Breast epithelium (tissue), 4 donors: ENCODE measurements around the gene LRRC4C. TPM values are rescaled to one million over a fixed set of nuclear protein-coding genes. Genes with fewer than 3 reads are reported as not detected.

Source experiments
- DNase-seq, 2 donors: peaks; one replicate each; pipeline ENCODE4 v3.0.0-alpha.2; 2019; ENCODE audit warnings: low spot score in 2 of 2
- H3K27ac ChIP-seq, 2 donors: fragments of 200-600 bp; sonication (generic) in 1 of 2; one replicate each; pipeline ENCODE4 v1.5.1; 2016 to 2019; ENCODE audit warnings: mild to moderate bottlenecking in 1 of 2
- H3K27me3 ChIP-seq, 2 donors: fragments of 200-600 bp; sonication (generic) in 1 of 2; one replicate each; pipeline versions ENCODE4 v1.5.1 to v1.6.0; 2017 to 2019; ENCODE audit warnings: control low read depth in 1 of 2, mild to moderate bottlenecking in 1 of 2
- H3K36me3 ChIP-seq: fragments of 200-600 bp; one replicate; pipeline ENCODE4 v1.5.1; 2019
- H3K4me1 ChIP-seq, 2 donors: fragments of 200-600 bp; sonication (generic); one replicate each; pipeline ENCODE4 v1.5.1; 2016 to 2019; ENCODE audit warnings: control low read depth in 1 of 2
- H3K4me3 ChIP-seq, 3 donors: fragments of 200-600 bp; sonication (generic); 1 replicate in 2 of 3; 2 replicates in 1 of 3; pipeline ENCODE4 v1.5.1; 2016 to 2019; ENCODE audit warnings: mild to moderate bottlenecking in 3 of 3, moderate library complexity in 2 of 3
- H3K9me3 ChIP-seq, 2 donors: fragments of 200-600 bp; sonication (generic) in 1 of 2; one replicate each; pipeline ENCODE4 v1.5.1; 2016 to 2019; ENCODE audit warnings: control low read depth in 1 of 2
- POLR2A ChIP-seq: fragments of 450-650 bp; IDR thresholded peaks from one replicate; pipeline ENCODE4 v1.6.1; 2016; ENCODE audit warnings: antibody characterized with exemption, mild to moderate bottlenecking, moderate library complexity
- POLR2AphosphoS5 ChIP-seq, 3 donors: sonication (generic); formaldehyde crosslinking; IDR thresholded peaks; one replicate each; pipeline ENCODE4 v1.6.1; 2017; ENCODE audit warnings: antibody characterized with exemption in 3 of 3
- intact Hi-C: fragments of 100-400 bp; cut with DNase I; formaldehyde crosslinking; loops from one replicate; pipeline ENCODE4 v1.15.1; 2023; ENCODE audit warnings: low total_unique reads
- total RNA-seq, 3 donors: library from RNA; depleted of rRNA; stranded (reverse); fragments of >200 nt; gene quantifications; one replicate each; pipeline ENCODE4 v1.1.0, GENCODE V29; 2016
- TF ChIP-seq, protein P1 (sequence below), 3 donors: fragments of 450-650 bp; IDR thresholded peaks; one replicate each; pipeline ENCODE4 v1.5.1; 2016 to 2017; ENCODE audit warnings: antibody characterized with exemption in 3 of 3, mild to moderate bottlenecking in 3 of 3, moderate library complexity in 3 of 3

Gene LRRC4C
- total RNA-seq, 3 donors from 2014 or later, result 2.9 to 15.4 (median 6.6) TPM

DNA sequence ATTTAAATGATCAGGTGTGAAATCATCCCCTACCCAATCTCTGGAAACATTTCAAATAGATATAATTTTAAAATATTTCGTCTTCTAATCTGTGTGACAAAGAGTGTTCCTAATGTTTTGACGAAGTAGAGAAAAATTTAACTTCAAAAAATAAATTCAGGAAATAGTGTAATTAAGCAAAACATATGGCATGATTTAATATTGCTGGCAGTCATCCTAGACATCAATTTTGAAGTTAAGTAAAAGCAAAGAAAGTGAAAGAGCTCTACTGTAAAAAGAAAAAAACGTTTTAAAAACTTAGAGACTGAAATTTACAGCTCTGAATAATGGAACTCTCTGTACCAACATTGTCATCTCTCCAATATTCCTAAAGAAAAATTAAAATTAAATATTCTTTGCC, 1062.3 kb downstream of the LRRC4C start:
- Histone ChIP-seq H3K27ac (no peak overlapping the region), H3K4me3 (no peak overlapping the region), H3K27me3 (no peaks in the 10 kb centered on the region), H3K36me3 (no peaks in the 10 kb centered on the region), H3K9me3 (no peaks in the 10 kb centered on the region), H3K4me1 (no peaks in the 10 kb centered on the region)
- DNase-seq, result no peak
- TF ChIP-seq POLR2AphosphoS5 (IDR thresholded peaks at IDR 0.05) (no peak), POLR2A (no peak)
- TF ChIP-seq, protein P1, sequence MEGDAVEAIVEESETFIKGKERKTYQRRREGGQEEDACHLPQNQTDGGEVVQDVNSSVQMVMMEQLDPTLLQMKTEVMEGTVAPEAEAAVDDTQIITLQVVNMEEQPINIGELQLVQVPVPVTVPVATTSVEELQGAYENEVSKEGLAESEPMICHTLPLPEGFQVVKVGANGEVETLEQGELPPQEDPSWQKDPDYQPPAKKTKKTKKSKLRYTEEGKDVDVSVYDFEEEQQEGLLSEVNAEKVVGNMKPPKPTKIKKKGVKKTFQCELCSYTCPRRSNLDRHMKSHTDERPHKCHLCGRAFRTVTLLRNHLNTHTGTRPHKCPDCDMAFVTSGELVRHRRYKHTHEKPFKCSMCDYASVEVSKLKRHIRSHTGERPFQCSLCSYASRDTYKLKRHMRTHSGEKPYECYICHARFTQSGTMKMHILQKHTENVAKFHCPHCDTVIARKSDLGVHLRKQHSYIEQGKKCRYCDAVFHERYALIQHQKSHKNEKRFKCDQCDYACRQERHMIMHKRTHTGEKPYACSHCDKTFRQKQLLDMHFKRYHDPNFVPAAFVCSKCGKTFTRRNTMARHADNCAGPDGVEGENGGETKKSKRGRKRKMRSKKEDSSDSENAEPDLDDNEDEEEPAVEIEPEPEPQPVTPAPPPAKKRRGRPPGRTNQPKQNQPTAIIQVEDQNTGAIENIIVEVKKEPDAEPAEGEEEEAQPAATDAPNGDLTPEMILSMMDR (IDR thresholded peaks at IDR 0.05), result no peak
- intact Hi-C loops, result no loop called here

DNA sequence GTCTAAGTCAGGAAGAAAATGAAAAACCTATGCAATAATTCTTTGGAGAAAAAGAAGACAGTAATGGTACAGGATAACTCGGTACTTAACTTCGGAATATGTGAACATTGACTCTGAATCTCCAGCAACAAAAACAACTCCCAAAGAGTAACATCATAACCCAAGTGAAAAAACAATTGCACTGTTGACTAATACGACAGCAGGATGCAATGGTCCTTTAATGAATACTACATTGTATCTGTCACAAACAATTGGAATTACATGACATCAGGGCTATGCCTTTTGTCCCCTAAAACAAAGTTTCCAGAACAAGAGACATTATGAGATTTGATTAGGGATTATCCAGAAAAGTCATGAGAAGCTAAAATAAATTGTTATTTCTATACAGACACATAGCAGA, 1065.9 kb downstream of the LRRC4C start:
- intact Hi-C loops, result loop anchor here (5.0 kb wide), 1 partner anchor 596 kb away; no protein-coding TSS in a partner anchor

DNA sequence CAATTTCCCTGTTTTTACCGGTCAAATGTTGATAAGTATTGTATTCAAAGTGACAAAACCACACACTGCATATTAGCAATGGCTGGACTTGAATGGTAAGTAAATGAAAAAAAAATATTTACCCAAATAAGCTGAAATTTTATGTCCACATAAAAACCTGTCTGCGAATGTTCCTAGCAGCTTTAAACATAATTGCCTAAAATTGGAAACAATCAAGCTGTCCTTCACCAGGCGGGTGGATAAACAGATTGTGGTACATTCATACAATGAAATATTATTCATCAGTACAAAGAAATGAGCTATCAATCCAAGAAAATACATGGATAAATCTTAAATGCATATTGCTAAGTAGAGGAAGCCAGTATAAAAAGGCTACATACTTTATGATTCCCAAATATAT, 1067.8 kb downstream of the LRRC4C start:
- H3K9me3 ChIP-seq, result no peaks in the 10 kb centered on the region
- no peaks in the 10 kb centered on the region for H3K4me1 ChIP-seq
- DNase-seq, result no peak
- intact Hi-C loops, result loop anchor here (5.0 kb wide), 1 partner anchor 594 kb away; no protein-coding TSS in a partner anchor
- no peak overlapping the region for H3K4me3 ChIP-seq
- no peak overlapping the region for H3K27ac ChIP-seq
- no peaks in the 10 kb centered on the region for H3K27me3 ChIP-seq
- TF ChIP-seq, protein P1 (IDR thresholded peaks at IDR 0.05), result no peak
- no peak for TF ChIP-seq POLR2A
- no peak for TF ChIP-seq POLR2AphosphoS5 (IDR thresholded peaks at IDR 0.05)
- H3K36me3 ChIP-seq, result no peaks in the 10 kb centered on the region

More for the DNA sequence above, 1065.9 kb downstream of the LRRC4C start:
- TF ChIP-seq POLR2A, result no peak
- no peak for TF ChIP-seq POLR2AphosphoS5 (IDR thresholded peaks at IDR 0.05)
- TF ChIP-seq, protein P1 (IDR thresholded peaks at IDR 0.05), result no peak
- H3K4me3 ChIP-seq, result no peak overlapping the region
- H3K9me3 ChIP-seq, result no peaks in the 10 kb centered on the region
- no peak overlapping the region for H3K27ac ChIP-seq
- H3K36me3 ChIP-seq, result no peaks in the 10 kb centered on the region
- H3K4me1 ChIP-seq, result no peaks in the 10 kb centered on the region
- no peaks in the 10 kb centered on the region for H3K27me3 ChIP-seq
- DNase-seq, result no peak

DNA sequence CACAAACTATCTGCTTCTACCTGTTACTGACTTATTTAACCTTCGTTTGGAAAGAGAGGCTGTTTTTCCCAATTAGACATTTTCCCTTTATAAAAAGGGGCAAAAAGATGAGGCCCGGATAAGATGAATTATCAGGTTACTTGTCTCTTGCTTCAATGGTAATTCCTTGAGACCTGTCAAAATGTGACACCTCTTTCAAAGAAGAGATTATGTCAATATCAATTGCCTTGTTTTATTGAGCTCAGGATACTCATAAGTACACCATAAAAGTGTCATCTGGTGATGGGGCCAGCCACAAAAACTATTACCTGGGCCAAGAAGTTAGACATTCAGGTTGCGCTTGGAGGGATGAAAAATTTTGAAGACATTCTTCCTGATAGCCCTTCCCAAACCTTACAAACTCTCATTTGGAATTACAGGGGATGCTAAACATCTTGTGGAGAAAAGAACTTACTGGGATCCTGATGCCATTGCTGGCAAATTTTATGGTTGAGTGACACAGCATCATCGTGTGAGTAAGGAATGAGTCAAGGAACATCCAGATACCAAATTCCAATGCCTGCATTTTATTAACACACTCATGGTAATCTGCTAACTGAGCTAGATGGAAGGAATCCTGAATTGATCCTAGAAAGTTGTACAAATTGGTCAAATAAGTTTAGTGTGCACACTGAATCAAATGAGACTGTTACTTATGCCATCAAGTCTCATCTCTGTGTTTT, 1071.2 kb downstream of the LRRC4C start:
- no peaks in the 10 kb centered on the region for H3K27me3 ChIP-seq
- no peaks in the 10 kb centered on the region for H3K36me3 ChIP-seq
- no peaks in the 10 kb centered on the region for H3K4me1 ChIP-seq
- TF ChIP-seq, protein P1 (IDR thresholded peaks at IDR 0.05), result no peak
- TF ChIP-seq POLR2AphosphoS5 (IDR thresholded peaks at IDR 0.05) (no peak), POLR2A (no peak)
- DNase-seq, result no peak
- no peaks in the 10 kb centered on the region for H3K9me3 ChIP-seq
- no peak overlapping the region for H3K4me3 ChIP-seq
- intact Hi-C loops, result loop anchor here (10.0 kb wide), 1 partner anchor 1013 kb away; no protein-coding TSS in a partner anchor
- no peak overlapping the region for H3K27ac ChIP-seq

DNA sequence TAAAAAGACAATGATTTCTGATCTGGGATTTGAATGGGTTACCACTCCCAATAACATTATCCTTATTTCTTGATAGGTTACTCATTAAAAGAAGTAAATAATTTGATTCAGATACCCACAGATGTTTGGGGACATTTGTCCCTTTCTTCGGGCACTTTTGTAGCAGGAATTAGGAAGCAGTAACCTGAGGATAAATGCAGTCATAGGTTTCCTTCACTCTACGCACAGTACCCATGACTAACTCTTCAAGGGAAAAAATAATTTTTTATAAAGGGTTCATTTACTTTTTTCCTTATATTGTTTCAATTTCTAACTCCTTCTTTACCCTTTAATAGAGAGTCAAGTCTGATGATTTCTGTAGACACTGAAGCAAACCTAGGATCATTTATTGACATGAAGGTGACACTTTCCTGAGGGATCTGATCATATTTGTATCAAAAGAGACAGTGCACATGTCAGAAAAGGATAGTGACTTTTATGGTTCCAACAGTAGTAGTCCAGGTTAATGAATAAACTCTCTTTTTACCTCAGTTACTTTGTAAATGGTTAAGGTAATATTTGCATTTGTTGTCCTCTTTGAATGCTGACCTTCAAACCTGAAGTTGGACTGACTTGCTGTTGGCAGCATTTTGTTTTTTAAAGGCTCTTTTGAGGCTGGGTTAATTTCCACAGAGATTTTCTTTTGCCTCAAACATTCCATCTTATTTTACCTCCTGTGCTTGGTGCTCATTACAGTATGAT, 1072.0 kb downstream of the LRRC4C start:
- DNase-seq, result no peak
- Histone ChIP-seq H3K4me3 (no peak overlapping the region), H3K9me3 (no peaks in the 10 kb centered on the region), H3K27me3 (no peaks in the 10 kb centered on the region), H3K4me1 (no peaks in the 10 kb centered on the region), H3K27ac (no peak overlapping the region), H3K36me3 (no peaks in the 10 kb centered on the region)
- TF ChIP-seq POLR2AphosphoS5 (IDR thresholded peaks at IDR 0.05), result no peak
- intact Hi-C loops, result loop anchor here (10.0 kb wide), 1 partner anchor 1013 kb away; no protein-coding TSS in a partner anchor
